ENCODE results near the gene KIF13A.
A peak's percentile ranks its signal among the peaks of the same experiment; 100 is the strongest.
"Not testable (repeated sequence)": the region's sequence is repeated elsewhere in the genome, so short reads cannot be mapped to it uniquely, and the experiment has no call there.

KIF13A gene

DNA sequence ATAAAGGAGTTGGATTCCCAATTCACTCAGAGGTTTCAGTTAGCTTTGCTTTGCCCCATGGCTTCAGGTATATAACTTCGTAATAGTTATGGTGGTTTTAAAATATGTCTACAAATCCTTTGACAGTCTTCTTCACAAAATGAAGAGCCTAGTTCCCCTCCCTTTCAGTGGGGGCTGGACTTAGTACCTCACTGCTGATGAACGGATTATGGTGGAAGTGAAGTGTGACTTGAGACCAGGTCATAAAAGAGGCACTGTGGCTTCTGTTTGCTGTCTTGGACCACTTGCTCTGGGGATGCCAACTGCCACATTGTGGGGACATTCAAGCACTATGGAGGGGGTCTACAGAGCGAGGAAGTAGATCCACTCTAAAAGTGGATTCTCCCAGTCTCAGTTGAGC lies 233.2 kb downstream of the KIF13A start:
- no peak for DNase-seq (ENCODE audit: low read depth)
- H3K4me3 ChIP-seq (ENCODE audit: low read length) = no peak overlapping the region
- TF ChIP-seq, protein P1, sequence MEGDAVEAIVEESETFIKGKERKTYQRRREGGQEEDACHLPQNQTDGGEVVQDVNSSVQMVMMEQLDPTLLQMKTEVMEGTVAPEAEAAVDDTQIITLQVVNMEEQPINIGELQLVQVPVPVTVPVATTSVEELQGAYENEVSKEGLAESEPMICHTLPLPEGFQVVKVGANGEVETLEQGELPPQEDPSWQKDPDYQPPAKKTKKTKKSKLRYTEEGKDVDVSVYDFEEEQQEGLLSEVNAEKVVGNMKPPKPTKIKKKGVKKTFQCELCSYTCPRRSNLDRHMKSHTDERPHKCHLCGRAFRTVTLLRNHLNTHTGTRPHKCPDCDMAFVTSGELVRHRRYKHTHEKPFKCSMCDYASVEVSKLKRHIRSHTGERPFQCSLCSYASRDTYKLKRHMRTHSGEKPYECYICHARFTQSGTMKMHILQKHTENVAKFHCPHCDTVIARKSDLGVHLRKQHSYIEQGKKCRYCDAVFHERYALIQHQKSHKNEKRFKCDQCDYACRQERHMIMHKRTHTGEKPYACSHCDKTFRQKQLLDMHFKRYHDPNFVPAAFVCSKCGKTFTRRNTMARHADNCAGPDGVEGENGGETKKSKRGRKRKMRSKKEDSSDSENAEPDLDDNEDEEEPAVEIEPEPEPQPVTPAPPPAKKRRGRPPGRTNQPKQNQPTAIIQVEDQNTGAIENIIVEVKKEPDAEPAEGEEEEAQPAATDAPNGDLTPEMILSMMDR (conservative IDR thresholded peaks at IDR 0.05; ENCODE audit: low read length) = no peak

DNA sequence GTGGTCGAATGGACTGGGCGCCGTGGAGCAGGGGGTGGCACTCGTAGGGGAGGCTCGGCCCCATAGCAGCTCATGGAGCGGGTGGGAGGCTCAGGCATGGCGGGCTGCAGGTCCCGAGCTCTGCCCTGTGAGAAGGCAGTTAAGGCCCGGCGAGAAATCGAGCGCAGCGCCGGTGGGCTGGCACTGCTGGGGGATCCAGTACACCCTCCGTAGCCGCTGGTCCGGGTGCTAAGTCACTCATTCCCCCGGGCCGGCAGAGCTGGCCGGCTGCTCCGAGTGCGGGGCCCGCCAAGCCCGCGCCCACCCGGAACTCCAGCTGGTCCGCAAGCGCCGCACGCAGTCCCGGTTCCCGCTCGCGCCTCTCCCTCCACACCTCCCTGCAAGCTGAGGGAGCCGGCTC lies 242.1 kb downstream of the KIF13A start:
- not testable (repeated sequence) for H3K4me3 ChIP-seq (ENCODE audit: low read length)

DNA sequence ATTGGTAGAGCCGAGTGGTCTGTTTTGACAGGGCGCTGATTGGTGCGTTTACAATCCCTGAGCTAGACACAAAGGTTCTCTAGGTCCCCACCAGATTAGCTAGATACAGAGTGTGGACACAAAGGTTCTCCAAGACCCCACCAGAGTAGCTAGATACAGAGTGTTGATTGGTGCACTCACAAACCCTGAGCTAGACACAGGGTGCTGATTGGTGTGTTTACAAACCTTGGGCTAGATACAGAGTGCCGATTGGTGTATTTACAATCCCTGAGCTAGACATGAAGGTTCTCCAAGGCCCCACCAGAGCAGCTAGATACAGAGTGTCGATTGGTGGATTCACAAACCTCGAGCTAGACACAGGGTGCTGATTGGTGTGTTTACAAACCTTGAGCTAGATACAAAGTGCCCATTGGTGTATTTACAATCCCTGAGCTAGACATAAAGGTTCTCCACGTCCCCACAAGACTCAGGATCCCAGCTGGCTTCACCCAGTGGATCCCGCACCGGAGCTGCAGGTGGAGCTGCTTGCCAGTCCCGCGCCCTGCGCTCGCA lies 242.6 kb downstream of the KIF13A start:
- DNase-seq (ENCODE audit: low read depth); H3K4me3 ChIP-seq (ENCODE audit: low read length): not testable (repeated sequence)

More for the DNA sequence above, 242.1 kb downstream of the KIF13A start:
- not testable (repeated sequence) for DNase-seq (ENCODE audit: low read depth)

DNA sequence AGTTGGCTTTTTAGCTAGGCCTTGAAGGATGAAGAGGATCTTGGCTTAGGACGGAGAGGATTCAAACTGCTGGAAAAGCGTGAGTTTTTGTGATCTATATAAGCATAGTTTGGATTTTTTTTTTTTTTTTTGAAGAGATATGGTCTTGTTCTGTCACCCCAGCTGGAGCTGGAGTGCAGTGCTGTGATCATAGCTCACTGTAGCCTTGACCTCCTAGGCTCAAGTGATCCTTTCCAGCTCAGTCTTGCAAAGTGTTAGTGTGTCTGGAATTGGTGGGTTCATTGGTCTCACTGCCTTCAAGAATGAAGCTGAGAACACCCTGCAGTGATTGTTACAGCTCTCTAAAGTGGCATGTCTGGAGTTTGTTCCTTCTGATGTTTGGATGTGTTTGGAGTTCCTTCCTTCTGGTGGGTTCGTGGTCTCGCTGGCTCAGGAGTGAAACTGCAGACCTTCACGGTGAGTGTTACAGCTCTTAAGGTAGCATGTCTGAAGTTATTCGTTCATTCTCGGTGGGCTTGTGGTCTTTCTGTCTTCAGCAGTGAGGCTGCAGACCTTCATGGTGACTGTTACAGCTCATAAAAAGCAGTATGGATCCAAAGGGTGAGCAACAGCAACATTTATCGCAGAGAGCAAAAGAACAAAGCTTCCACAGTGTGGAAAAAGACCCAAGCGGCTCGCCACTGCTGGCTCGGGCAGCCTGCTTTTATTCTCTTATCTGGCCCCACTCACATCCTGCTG lies 243.2 kb downstream of the KIF13A start:
- no peak for DNase-seq (ENCODE audit: low read depth)
- TF ChIP-seq, protein P1 (conservative IDR thresholded peaks at IDR 0.05; ENCODE audit: low read length) = no peak
- H3K4me3 ChIP-seq (ENCODE audit: low read length) = no peak overlapping the region

DNA sequence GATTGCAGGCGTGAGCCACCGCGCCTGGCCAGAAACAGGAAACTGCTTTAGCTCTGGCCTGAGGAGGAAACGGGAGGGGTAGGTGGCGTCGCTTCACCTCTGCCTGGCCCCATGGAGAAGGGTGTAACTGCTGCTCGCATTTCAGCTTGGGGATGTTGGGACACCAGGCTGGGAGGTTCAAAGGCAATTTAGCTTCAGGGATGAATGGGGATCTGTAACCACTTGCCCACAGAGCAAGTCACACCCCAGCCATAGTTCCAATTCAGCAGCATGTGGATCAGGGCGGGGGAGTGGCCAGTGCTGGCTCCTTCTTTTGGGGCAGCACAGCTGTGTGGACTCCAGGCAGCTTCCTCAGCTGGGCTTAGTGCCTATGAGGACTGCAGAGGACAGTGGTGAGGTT lies 245.9 kb downstream of the KIF13A start:
- peak; percentile 12 for DNase-seq (ENCODE audit: low read depth)
- TF ChIP-seq, protein P1 (conservative IDR thresholded peaks at IDR 0.05; ENCODE audit: low read length) = no peak
- no peak overlapping the region for H3K4me3 ChIP-seq (ENCODE audit: low read length)

DNA sequence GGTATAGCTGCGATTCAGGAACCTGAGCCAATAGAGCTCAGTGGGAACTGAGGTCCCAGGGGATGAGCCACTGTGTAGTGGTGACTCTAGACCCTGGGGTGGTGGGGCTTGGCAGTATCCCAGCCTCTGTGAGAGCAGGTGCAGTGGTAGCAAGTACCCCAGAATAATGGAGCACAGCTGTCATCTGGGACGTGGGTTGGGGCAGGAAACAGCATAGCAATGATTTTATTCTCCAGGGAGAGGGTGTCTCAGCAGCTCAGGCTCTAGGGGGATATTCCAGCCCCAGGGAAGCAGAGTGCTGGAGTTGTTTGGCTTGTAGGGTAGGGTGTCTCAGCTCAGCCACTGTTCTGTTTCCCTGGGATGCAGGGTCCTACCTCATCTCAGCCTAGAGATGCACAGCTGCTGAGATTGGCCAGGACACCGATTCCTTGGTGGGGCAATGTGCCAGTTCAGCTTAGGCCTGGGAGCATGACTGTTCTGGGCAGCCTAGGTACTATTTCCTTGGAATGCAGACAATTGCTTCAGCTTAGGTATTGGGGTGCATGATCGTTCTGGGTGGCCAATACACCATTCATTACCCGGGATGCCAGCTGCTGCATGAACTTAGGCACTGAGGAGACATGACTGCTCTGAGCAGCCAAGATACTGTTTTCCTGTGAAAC lies 246.7 kb downstream of the KIF13A start:
- TF ChIP-seq, protein P1 (conservative IDR thresholded peaks at IDR 0.05; ENCODE audit: low read length) = no peak
- no peak for DNase-seq (ENCODE audit: low read depth)
- no peak overlapping the region for H3K4me3 ChIP-seq (ENCODE audit: low read length)

DNA sequence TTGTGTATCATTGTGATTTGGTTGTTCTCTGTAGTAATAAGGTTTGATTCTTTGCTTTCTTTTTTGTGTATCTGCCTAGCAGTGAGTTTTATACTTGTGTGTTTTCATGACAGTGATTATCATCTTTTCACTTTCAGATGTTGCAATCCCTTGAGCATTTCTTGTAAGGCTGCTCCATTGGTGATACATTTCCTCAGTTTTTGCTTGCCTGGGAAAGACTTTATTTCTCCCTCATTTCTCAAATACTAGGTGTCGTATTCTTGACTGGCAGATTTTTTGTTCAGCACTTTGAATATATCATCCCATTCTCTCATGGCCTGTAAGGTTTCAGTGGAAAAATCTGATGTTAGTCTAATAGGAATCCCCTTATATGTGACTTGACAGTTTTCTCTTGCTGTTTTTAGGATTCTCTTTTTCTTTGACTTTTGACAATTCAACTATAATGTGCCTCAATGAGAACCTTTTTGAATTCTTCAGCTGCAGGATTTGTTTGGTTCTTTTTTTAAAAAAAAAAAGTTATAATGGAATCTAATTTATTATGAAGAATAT lies 249.7 kb downstream of the KIF13A start:
- TF ChIP-seq, protein P1 (conservative IDR thresholded peaks at IDR 0.05; ENCODE audit: low read length) = no peak
- no peak overlapping the region for H3K4me3 ChIP-seq (ENCODE audit: low read length)
- no peak for DNase-seq (ENCODE audit: low read depth)

DNA sequence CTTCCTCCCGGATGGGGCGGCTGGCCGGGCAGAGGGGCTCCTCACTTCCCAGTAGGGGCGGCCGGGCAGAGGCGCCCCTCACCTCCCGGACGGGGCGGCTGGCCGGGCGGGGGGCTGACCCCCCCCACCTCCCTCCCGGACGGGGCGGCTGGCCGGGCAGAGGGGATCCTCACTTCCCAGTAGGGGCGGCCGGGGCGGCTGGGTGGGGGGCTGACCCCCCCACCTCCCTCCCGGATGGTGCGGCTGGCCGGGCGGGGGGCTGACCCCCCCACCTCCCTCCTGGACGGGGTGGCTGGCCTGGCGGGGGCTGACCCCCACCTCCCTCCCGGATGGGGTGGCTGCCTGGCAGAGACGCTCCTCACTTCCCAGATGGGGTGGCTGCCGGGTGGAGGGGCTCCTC lies 252.1 kb downstream of the KIF13A start:
- DNase-seq (ENCODE audit: low read depth); H3K4me3 ChIP-seq (ENCODE audit: low read length): not testable (repeated sequence)
